WTC11 (cell line): ENCODE results near the gene SYNPO2.

Source experiments
- FOXK1 ChIP-seq: sonication (generic); formaldehyde crosslinking; IDR thresholded peaks from 2 replicates; pipeline ENCODE4 v1.8.0; 2022; ENCODE audit warnings: mild to moderate bottlenecking, moderate library complexity, missing genetic modification reagents
- TCF7 ChIP-seq: sonication (generic); formaldehyde crosslinking; IDR thresholded peaks from 2 replicates; pipeline ENCODE4 v1.8.0; 2022; ENCODE audit warnings: mild to moderate bottlenecking, low read depth, missing genetic modification reagents, moderate library complexity
- TF ChIP-seq, protein P1 (sequence below): fragments of 200-600 bp; IDR thresholded peaks from 2 replicates; pipeline ENCODE4 v1.8.0; 2022; ENCODE audit warnings: antibody characterized with exemption
- TF ChIP-seq, protein P2 (sequence below): sonication (generic); formaldehyde crosslinking; conservative IDR thresholded peaks from 2 replicates; pipeline ENCODE4 v1.8.1; 2022; ENCODE audit warnings: mild to moderate bottlenecking, missing genetic modification reagents
- TF ChIP-seq, protein P3 (sequence below): sonication (generic); formaldehyde crosslinking; conservative IDR thresholded peaks from 2 replicates; pipeline ENCODE4 v1.8.1; 2023; ENCODE audit warnings: mild to moderate bottlenecking, low read depth, missing genetic modification reagents, moderate library complexity

- TF ChIP-seq, protein P1, sequence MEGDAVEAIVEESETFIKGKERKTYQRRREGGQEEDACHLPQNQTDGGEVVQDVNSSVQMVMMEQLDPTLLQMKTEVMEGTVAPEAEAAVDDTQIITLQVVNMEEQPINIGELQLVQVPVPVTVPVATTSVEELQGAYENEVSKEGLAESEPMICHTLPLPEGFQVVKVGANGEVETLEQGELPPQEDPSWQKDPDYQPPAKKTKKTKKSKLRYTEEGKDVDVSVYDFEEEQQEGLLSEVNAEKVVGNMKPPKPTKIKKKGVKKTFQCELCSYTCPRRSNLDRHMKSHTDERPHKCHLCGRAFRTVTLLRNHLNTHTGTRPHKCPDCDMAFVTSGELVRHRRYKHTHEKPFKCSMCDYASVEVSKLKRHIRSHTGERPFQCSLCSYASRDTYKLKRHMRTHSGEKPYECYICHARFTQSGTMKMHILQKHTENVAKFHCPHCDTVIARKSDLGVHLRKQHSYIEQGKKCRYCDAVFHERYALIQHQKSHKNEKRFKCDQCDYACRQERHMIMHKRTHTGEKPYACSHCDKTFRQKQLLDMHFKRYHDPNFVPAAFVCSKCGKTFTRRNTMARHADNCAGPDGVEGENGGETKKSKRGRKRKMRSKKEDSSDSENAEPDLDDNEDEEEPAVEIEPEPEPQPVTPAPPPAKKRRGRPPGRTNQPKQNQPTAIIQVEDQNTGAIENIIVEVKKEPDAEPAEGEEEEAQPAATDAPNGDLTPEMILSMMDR: no peak
- TF ChIP-seq, protein P2, sequence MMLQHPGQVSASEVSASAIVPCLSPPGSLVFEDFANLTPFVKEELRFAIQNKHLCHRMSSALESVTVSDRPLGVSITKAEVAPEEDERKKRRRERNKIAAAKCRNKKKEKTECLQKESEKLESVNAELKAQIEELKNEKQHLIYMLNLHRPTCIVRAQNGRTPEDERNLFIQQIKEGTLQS (CRISPR knock-in tag): no peak
- no peak for TF ChIP-seq FOXK1 (CRISPR knock-in tag)
- TF ChIP-seq, protein P3, sequence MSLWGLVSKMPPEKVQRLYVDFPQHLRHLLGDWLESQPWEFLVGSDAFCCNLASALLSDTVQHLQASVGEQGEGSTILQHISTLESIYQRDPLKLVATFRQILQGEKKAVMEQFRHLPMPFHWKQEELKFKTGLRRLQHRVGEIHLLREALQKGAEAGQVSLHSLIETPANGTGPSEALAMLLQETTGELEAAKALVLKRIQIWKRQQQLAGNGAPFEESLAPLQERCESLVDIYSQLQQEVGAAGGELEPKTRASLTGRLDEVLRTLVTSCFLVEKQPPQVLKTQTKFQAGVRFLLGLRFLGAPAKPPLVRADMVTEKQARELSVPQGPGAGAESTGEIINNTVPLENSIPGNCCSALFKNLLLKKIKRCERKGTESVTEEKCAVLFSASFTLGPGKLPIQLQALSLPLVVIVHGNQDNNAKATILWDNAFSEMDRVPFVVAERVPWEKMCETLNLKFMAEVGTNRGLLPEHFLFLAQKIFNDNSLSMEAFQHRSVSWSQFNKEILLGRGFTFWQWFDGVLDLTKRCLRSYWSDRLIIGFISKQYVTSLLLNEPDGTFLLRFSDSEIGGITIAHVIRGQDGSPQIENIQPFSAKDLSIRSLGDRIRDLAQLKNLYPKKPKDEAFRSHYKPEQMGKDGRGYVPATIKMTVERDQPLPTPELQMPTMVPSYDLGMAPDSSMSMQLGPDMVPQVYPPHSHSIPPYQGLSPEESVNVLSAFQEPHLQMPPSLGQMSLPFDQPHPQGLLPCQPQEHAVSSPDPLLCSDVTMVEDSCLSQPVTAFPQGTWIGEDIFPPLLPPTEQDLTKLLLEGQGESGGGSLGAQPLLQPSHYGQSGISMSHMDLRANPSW (CRISPR knock-in tag): no peak
- no peak for TF ChIP-seq TCF7 (CRISPR knock-in tag)
Observed at GRCh38 chr4:118910221-118910620, 21.6 kb downstream of the SYNPO2 start.
